HG03469 (cell line): Measurements from ENCODE around the gene TFF1.
"Not testable (repeated sequence)": the region's sequence is repeated elsewhere in the genome, so short reads cannot be mapped to it uniquely, and the experiment has no call there.

ENCODE experiments used
- ATAC-seq: cut with Tn5 transposase; IDR thresholded peaks from one replicate; pipeline ENCODE4 v1.9.1; 2021; ENCODE audit warnings: mild to moderate bottlenecking, moderate library complexity, moderate number of reproducible peaks; ENCODE audit not compliant: unreplicated experiment

Gene TFF1

GRCh38 chr21:42366292-42367010 is at the start of gene TFF1:
TFF1 (minus strand) TSS chr21:42366535; CDS start chr21:42366495, 40 bp downstream.
- ATAC-seq = no peak

DNA sequence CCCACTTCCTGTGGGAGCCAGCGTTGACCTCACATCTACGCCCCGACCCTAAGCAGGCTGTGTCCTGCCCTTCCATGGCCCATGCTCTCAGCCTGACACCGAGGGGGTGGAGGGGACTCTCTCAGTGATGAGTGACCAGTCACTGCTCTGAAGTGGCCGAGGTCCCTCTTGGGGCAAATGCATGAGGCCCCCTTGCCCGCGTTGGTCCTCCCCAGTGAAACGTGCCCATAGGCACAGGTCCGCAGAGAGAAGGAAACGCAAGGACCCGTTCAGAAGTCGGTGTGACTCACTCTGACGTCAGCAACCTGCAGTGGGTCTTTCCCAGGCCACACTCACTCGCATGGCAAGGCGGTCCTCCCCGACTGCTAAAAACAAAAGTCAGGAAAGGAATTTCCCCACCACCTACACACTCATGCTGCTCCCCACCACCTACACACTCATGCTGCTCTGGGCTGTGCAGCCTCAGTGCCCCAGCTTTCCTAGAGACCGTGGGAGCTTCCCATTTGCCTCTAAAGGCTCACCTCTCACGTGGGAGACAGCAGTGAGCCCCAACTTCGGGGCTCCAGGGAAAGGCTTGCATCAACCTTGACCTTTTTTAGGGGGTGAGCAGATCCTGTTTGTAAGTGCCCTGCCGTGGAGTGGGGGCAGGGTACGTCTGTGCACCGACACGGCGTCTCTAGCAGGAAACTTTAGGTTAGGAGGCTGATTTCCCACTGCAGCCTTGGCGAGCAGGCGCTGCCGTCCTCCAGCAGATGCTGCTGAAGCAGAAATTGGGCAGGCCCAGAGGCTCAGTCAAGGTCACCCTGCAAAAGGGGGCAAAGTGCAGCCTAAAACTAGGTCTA is 48.8 kb upstream of the TFF1 start:
- peak; percentile 56 for ATAC-seq

- ATAC-seq = no peak
These were observed 48.2 kb upstream of the TFF1 start for GRCh38 chr21:42414553-42414927.

GRCh38 chr21:42414066-42414465 is 47.7 kb upstream of the TFF1 start:
- ATAC-seq = no peak

DNA sequence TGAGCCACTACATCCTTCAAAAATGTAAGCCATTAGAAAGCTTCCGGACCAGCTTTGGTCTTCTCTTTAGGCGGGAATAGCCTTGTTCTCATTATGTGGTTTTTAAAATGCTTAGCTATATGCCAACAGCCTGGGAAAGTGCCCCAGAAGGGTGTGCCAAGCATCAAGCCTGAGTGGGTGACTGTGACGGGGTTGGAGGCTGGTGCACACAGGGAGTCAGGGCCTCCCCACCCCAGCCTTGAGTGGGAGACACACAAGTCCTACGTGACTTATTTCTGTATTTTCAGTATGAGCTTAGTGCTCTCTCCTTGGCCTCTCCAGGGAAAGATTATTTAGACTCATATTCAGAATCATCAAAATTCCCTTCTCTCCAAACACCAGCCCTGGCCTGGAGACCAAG is 47.2 kb upstream of the TFF1 start:
- ATAC-seq = no peak

DNA sequence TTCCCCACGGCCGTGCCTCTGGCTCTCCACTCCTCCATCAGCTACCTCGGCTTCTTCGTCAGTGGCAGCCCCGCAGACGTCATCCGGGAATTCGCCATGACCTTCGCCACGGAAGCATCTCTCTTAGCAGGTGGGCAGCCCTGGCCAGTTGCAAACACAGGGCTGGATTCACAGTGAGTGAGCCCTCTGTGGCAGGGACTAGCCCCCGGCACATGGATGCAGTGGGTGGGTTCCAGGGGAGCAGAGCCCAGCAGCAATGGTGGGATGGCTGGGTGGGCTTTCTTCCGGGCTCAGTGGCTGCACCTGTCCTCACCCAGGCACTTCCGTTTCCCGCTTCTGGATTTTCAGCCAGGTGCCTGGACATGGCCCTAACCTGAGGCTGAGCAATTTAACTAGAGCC is 46.8 kb upstream of the TFF1 start:
- no peak for ATAC-seq

DNA sequence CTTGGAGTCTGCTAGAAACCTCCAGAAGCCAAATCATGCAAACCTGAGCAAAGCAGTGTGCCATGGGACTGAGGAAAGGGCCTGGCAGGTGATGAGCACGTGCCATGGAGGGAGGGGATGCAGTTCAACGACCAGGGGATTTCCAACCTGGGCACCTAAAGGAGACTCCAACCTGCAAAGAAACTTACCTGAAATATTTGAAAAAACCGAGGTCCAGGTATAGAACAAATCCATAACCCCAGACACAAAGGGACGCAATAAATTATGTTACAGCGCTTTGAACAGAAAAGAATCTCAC is 46.2 kb upstream of the TFF1 start:
- no peak for ATAC-seq

- ATAC-seq = no peak
These were observed 45.7 kb upstream of the TFF1 start for GRCh38 chr21:42411891-42412635.

- no peak for ATAC-seq
These were observed 45.0 kb upstream of the TFF1 start for GRCh38 chr21:42411197-42411869.

GRCh38 chr21:42409366-42409765 is 43.0 kb upstream of the TFF1 start:
- ATAC-seq = no peak

DNA sequence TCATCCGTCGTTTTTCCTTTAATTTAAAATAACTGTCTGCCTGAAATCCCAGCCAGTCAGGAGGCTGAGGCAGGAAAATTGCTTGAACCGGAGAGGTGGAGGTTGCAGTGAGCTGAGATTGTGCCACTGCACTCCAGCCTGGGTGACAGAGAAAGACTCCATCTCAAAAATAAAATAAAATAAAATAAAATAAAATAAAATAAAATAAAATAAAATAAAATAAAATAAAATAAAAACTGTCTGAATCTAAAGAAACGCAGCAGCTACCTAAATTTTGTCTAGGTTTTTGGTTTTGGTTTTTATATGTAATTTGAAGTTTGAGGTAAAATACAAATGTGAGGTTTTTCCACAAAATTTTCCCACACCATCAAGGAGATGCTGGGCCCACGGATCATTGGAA is 42.4 kb upstream of the TFF1 start:
- ATAC-seq = not testable (repeated sequence)

DNA sequence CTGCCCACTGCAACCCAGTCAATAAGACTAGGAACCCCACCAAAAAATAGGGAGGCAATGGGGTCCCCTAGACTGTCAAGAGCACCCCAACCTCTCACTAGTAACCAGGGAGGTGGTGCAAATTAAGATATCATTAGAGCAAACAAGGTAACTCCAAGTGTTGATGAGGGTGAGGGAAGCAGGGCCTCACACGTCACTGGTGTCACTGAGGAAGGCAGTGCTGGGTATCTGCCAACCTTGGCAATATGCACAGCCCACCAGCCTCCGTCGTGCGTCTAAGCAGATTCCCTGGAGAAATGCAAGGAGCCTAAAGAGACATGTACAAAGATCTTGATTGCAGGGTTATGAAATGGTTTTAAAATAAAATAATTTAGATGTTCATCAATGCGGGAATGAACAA is 41.1 kb upstream of the TFF1 start:
- ATAC-seq = no peak

GRCh38 chr21:42406866-42407265 is 40.5 kb upstream of the TFF1 start:
- ATAC-seq = no peak

DNA sequence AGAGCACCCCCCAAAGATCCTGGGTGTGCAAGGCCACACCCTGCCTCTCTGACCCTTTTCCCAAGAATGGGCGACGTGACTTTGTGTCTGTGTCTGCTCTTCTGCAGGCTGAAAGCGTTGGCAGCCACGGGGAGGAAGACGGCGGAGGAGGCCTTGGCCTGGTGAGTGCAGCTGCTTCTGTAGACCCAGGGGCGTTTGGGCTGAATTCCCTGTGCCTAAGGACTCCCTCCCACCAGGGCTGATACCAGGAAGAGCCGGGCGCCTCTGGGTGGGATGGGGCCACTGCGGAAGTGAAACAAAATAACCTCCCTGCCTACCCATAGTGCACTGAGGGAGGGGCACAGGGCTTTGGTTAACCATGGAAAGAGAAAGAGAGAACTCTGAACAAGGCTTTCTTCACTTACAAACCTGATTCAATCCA is 39.9 kb upstream of the TFF1 start:
- ATAC-seq = no peak

DNA sequence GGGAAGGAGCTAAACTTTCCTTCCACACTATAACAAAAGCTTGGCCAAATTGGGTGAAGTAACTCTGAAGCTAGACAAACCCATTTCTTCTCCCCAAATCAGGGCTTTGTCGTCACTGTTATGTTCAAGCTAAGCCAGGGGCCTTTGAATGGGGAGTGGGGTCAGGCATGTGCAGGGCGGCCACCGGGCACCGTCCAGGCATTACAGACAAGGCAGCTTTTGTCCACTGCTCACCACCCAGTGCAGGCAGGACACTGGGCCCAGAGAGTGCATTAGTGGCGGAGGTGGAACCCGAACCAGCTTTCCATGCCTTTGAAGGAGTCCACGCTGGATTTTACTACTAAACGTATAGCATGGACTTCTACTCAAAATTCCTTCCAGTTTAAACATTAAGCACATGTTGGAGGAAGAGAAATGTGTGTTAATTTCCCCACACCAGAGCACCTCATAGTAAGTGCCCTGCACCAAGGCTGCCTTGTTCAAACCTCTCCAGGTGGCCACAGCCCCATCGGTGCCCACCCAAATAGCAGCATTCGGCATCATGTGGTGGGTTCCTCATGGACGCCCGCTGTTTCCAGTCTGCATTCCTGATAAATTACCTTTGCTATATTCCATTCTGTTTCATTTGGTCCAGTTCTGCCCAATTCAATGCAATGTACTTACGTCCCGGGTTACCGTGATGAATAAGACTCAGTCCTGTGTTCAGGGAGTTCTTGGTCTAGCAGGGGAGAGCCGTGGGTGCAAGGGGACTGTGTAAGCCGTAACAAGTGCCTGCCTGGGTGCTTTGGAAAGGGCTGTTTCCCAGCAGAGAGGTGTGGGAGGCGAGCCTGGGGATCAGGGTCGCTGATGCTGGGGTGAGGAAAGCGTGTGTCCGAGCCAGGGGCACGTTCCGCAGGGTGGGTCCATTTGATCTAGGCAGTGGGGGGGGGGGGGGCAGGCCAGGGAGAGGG is 39.0 kb upstream of the TFF1 start:
- no peak for ATAC-seq

GRCh38 chr21:42404539-42404938 is 38.2 kb upstream of the TFF1 start:
- ATAC-seq = no peak

GRCh38 chr21:42403611-42404231 is 37.4 kb upstream of the TFF1 start, which contains the start of gene UBASH3A:
UBASH3A (plus strand) TSS chr21:42403902; CDS start chr21:42403946, 44 bp downstream.
- no peak for ATAC-seq

DNA sequence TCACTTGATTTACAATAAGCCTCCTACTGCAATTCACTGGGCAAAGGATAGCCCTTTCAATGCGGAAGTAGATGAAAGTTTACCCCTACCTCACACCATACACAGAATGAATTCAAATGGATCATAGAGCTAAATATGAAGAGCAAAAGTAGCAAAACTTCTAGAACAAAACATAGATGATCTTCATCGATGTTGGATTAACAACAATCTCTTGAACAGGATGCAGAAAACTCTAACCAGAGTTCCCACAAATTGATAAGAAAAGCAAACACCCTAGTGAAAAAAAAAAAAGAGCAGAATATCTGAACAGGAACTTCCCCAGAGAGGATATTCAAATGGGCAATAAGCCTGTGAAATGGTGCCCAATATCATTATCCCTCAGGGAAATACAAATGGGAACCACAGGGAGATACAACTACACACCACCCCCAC is 35.5 kb upstream of the TFF1 start:
- ATAC-seq = no peak

DNA sequence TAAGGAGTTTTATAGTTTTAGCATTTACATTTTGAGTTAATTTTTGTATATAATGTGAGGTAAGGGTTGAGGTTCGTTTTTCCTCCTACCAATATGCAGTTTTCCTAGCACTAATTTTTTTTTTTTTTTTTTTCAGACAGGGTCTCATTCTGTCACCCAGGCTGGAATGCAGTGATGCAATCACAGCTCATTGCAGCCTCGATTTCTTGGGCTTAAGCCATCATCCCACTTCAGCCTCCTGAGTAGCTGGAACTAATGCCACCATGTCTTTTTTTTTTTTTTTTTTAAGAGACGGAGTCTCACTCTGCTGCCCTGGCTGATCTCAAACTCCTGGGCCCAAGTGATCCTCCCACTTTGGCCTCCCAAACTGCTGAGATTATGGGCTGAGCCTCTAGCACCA is 34.8 kb upstream of the TFF1 start:
- ATAC-seq = no peak
